ENCODE measurements around the gene KRT72.

GRCh38 chr12:52557476-52557875 is 43.8 kb downstream of the KRT72 start:
- TF ChIP-seq AEBP2 (tag by site-specific recombination; IDR thresholded peaks at IDR 0.05; ENCODE audit: borderline replicate concordance) (no peak), CTCF (tag by site-specific recombination; IDR thresholded peaks at IDR 0.05) (no peak), ZNF837 (tag by site-specific recombination; IDR thresholded peaks at IDR 0.05) (no peak), YY1 (tag by site-specific recombination; IDR thresholded peaks at IDR 0.05) (no peak), ZNF623 (tag by site-specific recombination; IDR thresholded peaks at IDR 0.05) (no peak)

Data from HEK293 (cell line).